Astrocyte (in vitro differentiated cells and primary cell): Measurements from ENCODE around the gene PAX8. TPM values are rescaled to one million over a fixed set of nuclear protein-coding genes. Genes with fewer than 3 reads are reported as not detected.

Source experiments
- DNase-seq: peaks from one replicate; pipeline ENCODE4 v3.0.0-alpha.2; 2010; ENCODE audit warnings: low read depth
- FAIRE-seq: peaks from 2 replicates; lab custom pipeline; 2011; peaks lifted over from hg19 to GRCh38; lab: Jason Lieb, UNC
- H2AFZ ChIP-seq: 2 replicates; pipeline ENCODE4 v1.6.0; 2012; ENCODE audit warnings: low read depth, low read length, inconsistent platforms
- H3K27ac ChIP-seq: 2 replicates; pipeline ENCODE4 v1.5.1; 2011; ENCODE audit warnings: low read depth, low read length, inconsistent platforms
- H3K27me3 ChIP-seq: 2 replicates; pipeline ENCODE4 v1.6.0; 2011; ENCODE audit warnings: low read length, inconsistent platforms; ENCODE audit not compliant: insufficient read depth
- H3K36me3 ChIP-seq: 2 replicates; pipeline ENCODE4 v1.5.1; 2011; ENCODE audit warnings: low read length, inconsistent platforms; ENCODE audit not compliant: insufficient read depth
- H3K4me1 ChIP-seq: 2 replicates; pipeline ENCODE4 v1.5.1; 2011; ENCODE audit warnings: low read length, inconsistent platforms; ENCODE audit not compliant: insufficient read depth
- H3K4me2 ChIP-seq: 2 replicates; pipeline ENCODE4 v1.6.0; 2012; ENCODE audit warnings: low read length, inconsistent platforms
- H3K4me3 ChIP-seq: 2 replicates; pipeline ENCODE4 v1.5.1; 2011; ENCODE audit warnings: low read depth, mild to moderate bottlenecking, low read length, inconsistent platforms; ENCODE audit not compliant: insufficient read depth
- H3K79me2 ChIP-seq: 2 replicates; pipeline ENCODE4 v1.6.0; 2012; ENCODE audit warnings: mild to moderate bottlenecking, low read length, inconsistent platforms; ENCODE audit not compliant: insufficient read depth
- H3K9ac ChIP-seq: 2 replicates; pipeline ENCODE4 v1.6.0; 2012; ENCODE audit warnings: mild to moderate bottlenecking, low read length, inconsistent platforms
- H3K9me3 ChIP-seq: 2 replicates; pipeline ENCODE4 v1.5.1; 2012; ENCODE audit warnings: low read depth, mild to moderate bottlenecking, low read length, inconsistent platforms; ENCODE audit not compliant: insufficient read depth
- H4K20me1 ChIP-seq: 2 replicates; pipeline ENCODE4 v1.6.0; 2012; ENCODE audit warnings: low read length, inconsistent platforms; ENCODE audit not compliant: insufficient read depth
- H3K27ac Mint-ChIP-seq: one replicate; pipeline ENCODE4 v1.8.0; 2021; ENCODE audit warnings: mild to moderate bottlenecking, mixed read lengths; ENCODE audit not compliant: unreplicated experiment
- H3K27me3 Mint-ChIP-seq: one replicate; pipeline ENCODE4 v1.8.0; 2021; ENCODE audit warnings: low read depth, mixed read lengths; ENCODE audit not compliant: unreplicated experiment
- H3K36me3 Mint-ChIP-seq: one replicate; pipeline ENCODE4 v1.8.0; 2021; ENCODE audit warnings: low read depth, mixed read lengths; ENCODE audit not compliant: unreplicated experiment
- H3K4me1 Mint-ChIP-seq: one replicate; pipeline ENCODE4 v1.8.0; 2021; ENCODE audit warnings: low read depth, mixed read lengths; ENCODE audit not compliant: unreplicated experiment
- H3K4me3 Mint-ChIP-seq: one replicate; pipeline ENCODE4 v1.8.0; 2021; ENCODE audit warnings: mild to moderate bottlenecking, moderate library complexity, mixed read lengths; ENCODE audit not compliant: unreplicated experiment
- H3K9me3 Mint-ChIP-seq: one replicate; pipeline ENCODE4 v1.8.0; 2021; ENCODE audit warnings: mild to moderate bottlenecking, mixed read lengths; ENCODE audit not compliant: unreplicated experiment
- EZH2 ChIP-seq: IDR thresholded peaks from 2 replicates; pipeline ENCODE4 v1.6.1; 2012; ENCODE audit warnings: mild to moderate bottlenecking, low read length, inconsistent platforms; ENCODE audit not compliant: insufficient read depth
- total RNA-seq: library from RNA; stranded (reverse); gene quantifications from 2 replicates; pipeline ENCODE4 v1.2.1, GENCODE V29; 2021
- TF ChIP-seq, protein P1 (sequence below): IDR thresholded peaks from 2 replicates; pipeline ENCODE4 v1.5.1; 2011; ENCODE audit warnings: low read depth, mild to moderate bottlenecking, inconsistent platforms, low read length, moderate library complexity; ENCODE audit not compliant: insufficient read depth

Gene PAX8
- total RNA-seq, 1 donor from 2014 or later, result 0.48 TPM

DNA sequence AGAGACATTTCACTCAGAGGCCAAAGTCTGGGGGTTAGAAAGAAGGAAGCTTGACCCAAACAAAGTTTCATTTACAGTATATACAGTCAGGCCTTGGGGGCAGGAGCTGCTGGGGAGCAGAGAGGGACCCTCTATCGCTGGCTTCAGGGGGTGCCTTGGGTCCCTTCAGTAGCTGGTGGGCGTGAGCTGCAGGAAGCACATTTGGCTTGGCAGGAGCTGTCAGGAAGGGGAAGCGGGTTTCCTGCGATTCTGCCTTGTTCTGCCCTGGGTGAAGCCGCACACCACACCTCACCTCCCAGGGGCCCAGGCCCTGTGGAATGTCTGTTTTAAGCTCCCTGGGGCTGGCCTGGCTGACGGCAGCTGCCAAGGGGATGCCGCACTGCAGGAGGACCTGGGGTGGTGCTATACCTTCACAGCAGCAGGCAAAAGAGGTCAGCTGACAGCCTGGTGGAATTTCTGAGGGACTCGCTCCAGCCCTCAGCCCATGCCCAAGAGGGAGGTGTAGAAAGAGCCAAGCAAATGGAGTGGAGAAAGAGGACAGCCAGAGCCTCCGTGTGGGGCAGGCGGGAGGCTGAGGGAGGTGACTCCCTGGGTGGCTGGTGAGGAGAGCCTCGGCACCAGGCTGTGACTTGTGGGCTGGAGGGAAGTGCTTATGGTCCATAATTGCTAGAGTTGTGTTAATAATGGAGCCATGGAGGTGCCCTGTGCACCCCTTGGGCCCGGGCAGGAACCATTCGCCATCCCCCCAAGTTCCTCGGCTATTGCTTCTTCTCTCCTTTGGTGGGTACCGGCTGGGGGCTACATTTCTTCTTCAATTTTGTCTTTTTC lies 61.1 kb downstream of the PAX8 start:
- H3K36me3 Mint-ChIP-seq, result peaks cover 2% of the 10 kb centered on the region
- Histone ChIP-seq H3K27me3 (no peaks in the 10 kb centered on the region), H3K4me3 (no peak overlapping the region), H3K9ac (no peak overlapping the region), H3K4me1 (peaks cover 25% of the 10 kb centered on the region), H3K9me3 (no peaks in the 10 kb centered on the region), H3K79me2 (no peaks in the 10 kb centered on the region), H3K36me3 (no peaks in the 10 kb centered on the region), H3K4me2 (peak overlapping the region; percentile 38), H4K20me1 (no peaks in the 10 kb centered on the region), H2AFZ (peak overlapping the region; percentile 28), H3K27ac (peak overlapping the region; percentile 29)
- no peak for FAIRE-seq
- H3K27ac Mint-ChIP-seq, result no peak overlapping the region
- TF ChIP-seq, protein P1, sequence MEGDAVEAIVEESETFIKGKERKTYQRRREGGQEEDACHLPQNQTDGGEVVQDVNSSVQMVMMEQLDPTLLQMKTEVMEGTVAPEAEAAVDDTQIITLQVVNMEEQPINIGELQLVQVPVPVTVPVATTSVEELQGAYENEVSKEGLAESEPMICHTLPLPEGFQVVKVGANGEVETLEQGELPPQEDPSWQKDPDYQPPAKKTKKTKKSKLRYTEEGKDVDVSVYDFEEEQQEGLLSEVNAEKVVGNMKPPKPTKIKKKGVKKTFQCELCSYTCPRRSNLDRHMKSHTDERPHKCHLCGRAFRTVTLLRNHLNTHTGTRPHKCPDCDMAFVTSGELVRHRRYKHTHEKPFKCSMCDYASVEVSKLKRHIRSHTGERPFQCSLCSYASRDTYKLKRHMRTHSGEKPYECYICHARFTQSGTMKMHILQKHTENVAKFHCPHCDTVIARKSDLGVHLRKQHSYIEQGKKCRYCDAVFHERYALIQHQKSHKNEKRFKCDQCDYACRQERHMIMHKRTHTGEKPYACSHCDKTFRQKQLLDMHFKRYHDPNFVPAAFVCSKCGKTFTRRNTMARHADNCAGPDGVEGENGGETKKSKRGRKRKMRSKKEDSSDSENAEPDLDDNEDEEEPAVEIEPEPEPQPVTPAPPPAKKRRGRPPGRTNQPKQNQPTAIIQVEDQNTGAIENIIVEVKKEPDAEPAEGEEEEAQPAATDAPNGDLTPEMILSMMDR, result no peak
- TF ChIP-seq EZH2, result no peak
- H3K4me1 Mint-ChIP-seq, result peaks cover 16% of the 10 kb centered on the region
- DNase-seq, result no peak
- H3K9me3 Mint-ChIP-seq, result peaks cover 5% of the 10 kb centered on the region
- H3K4me3 Mint-ChIP-seq, result no peak overlapping the region
- H3K27me3 Mint-ChIP-seq, result peaks cover 2% of the 10 kb centered on the region

DNA sequence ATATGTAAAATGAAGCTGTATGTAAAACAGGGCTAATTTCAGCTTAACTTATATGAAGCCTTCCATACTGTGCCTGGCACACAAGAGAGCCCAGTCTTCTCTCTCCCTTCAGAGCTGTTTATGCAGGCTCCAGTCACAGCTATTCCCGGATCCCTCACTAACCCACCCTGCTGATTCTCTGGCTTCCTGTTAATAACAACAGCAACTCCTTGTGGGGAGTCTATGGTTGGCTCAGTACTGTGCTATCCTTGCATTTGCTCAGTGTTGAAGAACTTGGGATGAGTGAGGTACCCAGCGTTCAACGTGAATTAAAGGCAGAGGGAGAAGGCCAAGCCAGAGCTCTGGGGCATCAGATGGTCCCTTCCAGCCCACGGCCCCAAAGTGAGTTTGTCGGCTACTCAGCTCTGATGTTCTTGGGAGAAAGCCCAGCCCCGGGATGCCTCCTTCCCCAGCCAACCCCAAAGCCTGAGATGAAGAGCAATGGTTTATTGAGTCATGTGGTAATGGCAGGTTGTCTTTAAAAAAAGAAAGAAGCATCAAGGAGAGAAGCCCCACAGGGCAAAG lies 61.7 kb downstream of the PAX8 start:
- Histone ChIP-seq H3K27me3 (no peaks in the 10 kb centered on the region), H3K4me1 (peaks cover 29% of the 10 kb centered on the region), H3K79me2 (no peaks in the 10 kb centered on the region), H3K4me2 (peak overlapping the region; percentile 14), H3K9me3 (no peaks in the 10 kb centered on the region), H4K20me1 (no peaks in the 10 kb centered on the region), H2AFZ (peak overlapping the region; percentile 28), H3K9ac (no peak overlapping the region), H3K27ac (no peak overlapping the region), H3K4me3 (no peak overlapping the region), H3K36me3 (no peaks in the 10 kb centered on the region)
- Mint-ChIP-seq H3K27ac (peak overlapping the region; percentile 5), H3K4me1 (peaks cover 19% of the 10 kb centered on the region), H3K9me3 (peaks cover 5% of the 10 kb centered on the region), H3K4me3 (no peak overlapping the region), H3K36me3 (peaks cover 2% of the 10 kb centered on the region), H3K27me3 (peaks cover 2% of the 10 kb centered on the region)
- TF ChIP-seq, protein P1, result no peak
- TF ChIP-seq EZH2, result no peak
- DNase-seq (no peak), FAIRE-seq (no peak)

DNA sequence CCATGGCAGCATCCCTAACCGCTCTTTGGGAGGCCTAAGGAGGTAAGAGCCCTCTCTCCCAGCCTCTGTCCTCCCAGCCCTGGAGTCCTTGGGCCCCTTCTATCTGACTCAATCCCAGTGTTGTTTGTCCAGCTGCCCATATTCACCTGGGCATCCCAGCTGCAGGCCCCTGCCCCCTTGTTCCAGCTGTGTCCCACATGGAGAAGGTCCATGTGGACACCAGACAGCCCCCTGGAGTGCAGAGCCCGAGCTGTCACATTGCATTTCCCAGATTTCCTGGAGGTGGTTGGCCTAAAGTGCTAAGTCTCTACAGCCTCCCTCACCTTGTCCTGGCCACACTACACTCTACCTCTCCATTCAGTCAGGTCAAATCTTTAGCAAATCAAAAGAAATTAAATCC lies 62.4 kb downstream of the PAX8 start:
- no peaks in the 10 kb centered on the region for H3K27me3 ChIP-seq
- FAIRE-seq, result no peak
- no peaks in the 10 kb centered on the region for H3K9me3 ChIP-seq
- H3K9me3 Mint-ChIP-seq, result peaks cover 5% of the 10 kb centered on the region
- no peak overlapping the region for H3K4me3 ChIP-seq
- H3K36me3 ChIP-seq, result no peaks in the 10 kb centered on the region
- no peaks in the 10 kb centered on the region for H4K20me1 ChIP-seq
- no peak for DNase-seq
- no peak overlapping the region for H3K4me3 Mint-ChIP-seq
- H3K79me2 ChIP-seq, result no peaks in the 10 kb centered on the region
- H2AFZ ChIP-seq, result no peak overlapping the region
- no peak overlapping the region for H3K27ac Mint-ChIP-seq
- peaks cover 35% of the 10 kb centered on the region for H3K4me1 ChIP-seq
- H3K36me3 Mint-ChIP-seq, result peaks cover 2% of the 10 kb centered on the region
- H3K9ac ChIP-seq, result no peak overlapping the region
- peaks cover 2% of the 10 kb centered on the region for H3K27me3 Mint-ChIP-seq
- TF ChIP-seq EZH2, result no peak
- TF ChIP-seq, protein P1, result no peak
- peaks cover 26% of the 10 kb centered on the region for H3K4me1 Mint-ChIP-seq
- H3K27ac ChIP-seq, result no peak overlapping the region
- no peak overlapping the region for H3K4me2 ChIP-seq
